Measurements from ENCODE around the gene AHNAK2.

DNA sequence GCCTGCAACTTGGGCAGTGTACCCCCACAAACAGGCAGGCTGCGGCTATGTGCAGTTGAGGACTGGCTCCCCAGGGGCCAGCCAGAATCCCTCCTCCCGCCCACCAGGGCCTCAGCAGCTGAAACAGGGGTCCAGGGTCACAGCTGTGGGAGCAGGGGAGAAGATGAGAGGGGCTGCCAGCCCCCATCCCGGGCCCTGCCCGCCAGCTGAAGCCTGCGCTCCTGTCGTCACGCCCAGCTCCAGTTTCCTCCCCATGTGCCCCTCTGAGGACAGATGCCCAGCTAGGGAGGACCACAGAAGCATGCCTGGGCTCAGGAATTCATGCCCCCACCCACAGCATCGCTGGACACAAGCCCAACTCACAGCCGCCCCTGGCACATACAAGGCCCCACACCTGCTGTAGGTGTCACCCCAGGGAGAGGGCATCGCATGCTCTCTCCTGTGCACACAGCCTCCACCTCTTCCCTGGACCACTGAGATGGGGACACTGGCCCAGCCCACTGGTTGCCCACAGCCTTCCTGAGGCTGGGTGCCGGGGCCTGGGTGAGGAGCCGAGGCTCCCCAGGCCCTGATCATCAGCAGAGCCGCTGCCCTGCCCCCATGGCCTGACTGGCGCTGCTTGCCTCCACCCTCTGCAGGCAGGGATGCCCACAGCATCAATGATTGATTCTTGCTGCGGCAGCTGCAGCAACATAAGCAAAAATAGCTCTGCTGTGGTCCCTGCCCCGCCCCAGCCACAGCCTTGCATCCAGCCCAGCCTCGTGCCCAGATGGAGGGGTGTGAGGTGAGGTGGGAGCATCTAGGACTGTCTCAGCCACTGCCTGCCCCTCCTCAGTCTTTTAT, 3.7 kb upstream of the AHNAK2 start:
- TF ChIP-seq GATA2 (IDR thresholded peaks at IDR 0.05; ENCODE audit: low read depth, low read length), result no peak
- no peak for TF ChIP-seq GATA3 (IDR thresholded peaks at IDR 0.05; ENCODE audit: low read depth, low read length)
